Measurements from ENCODE around the gene ELMOD1.
"Not testable (repeated sequence)": the region's sequence is repeated elsewhere in the genome, so short reads cannot be mapped to it uniquely, and the experiment has no call there.

ELMOD1 gene

GRCh38 chr11:107567739-107568335 lies 23.1 kb upstream of the ELMOD1 start:
- no peak overlapping the region for H3K27ac Mint-ChIP-seq
- peaks cover 43% of the 10 kb centered on the region for H3K4me1 Mint-ChIP-seq
- no peak overlapping the region for H3K4me3 Mint-ChIP-seq
- H3K36me3 Mint-ChIP-seq (ENCODE audit: low read depth) = no peaks in the 10 kb centered on the region
- no peaks in the 10 kb centered on the region for H3K27me3 Mint-ChIP-seq
- no peaks in the 10 kb centered on the region for H3K9me3 Mint-ChIP-seq
- ATAC-seq = no peak
- no peak for DNase-seq

GRCh38 chr11:107570015-107570414 lies 20.9 kb upstream of the ELMOD1 start:
- ATAC-seq (no peak), DNase-seq (no peak)
- no peak overlapping the region for H3K4me3 Mint-ChIP-seq
- no peaks in the 10 kb centered on the region for H3K36me3 Mint-ChIP-seq (ENCODE audit: low read depth)
- no peaks in the 10 kb centered on the region for H3K9me3 Mint-ChIP-seq
- H3K27ac Mint-ChIP-seq = no peak overlapping the region
- H3K4me1 Mint-ChIP-seq = peaks cover 25% of the 10 kb centered on the region
- H3K27me3 Mint-ChIP-seq = no peaks in the 10 kb centered on the region

- Mint-ChIP-seq H3K36me3 (ENCODE audit: low read depth) (no peaks in the 10 kb centered on the region), H3K9me3 (no peaks in the 10 kb centered on the region), H3K4me3 (no peak overlapping the region), H3K27me3 (no peaks in the 10 kb centered on the region), H3K4me1 (no peaks in the 10 kb centered on the region), H3K27ac (no peak overlapping the region)
- DNase-seq (no peak), ATAC-seq (no peak)
These were observed 17.5 kb upstream of the ELMOD1 start for GRCh38 chr11:107573438-107573837.

- not testable (repeated sequence) for H3K27ac Mint-ChIP-seq; H3K36me3 Mint-ChIP-seq (ENCODE audit: low read depth); ATAC-seq; H3K4me3 Mint-ChIP-seq; H3K27me3 Mint-ChIP-seq; H3K9me3 Mint-ChIP-seq; H3K4me1 Mint-ChIP-seq
- DNase-seq = peak; percentile 61
These were observed 14.2 kb upstream of the ELMOD1 start for GRCh38 chr11:107576497-107577345.

- DNase-seq (no peak), ATAC-seq (no peak)
- H3K36me3 Mint-ChIP-seq (ENCODE audit: low read depth) = no peaks in the 10 kb centered on the region
- H3K9me3 Mint-ChIP-seq = peaks cover 4% of the 10 kb centered on the region
- no peaks in the 10 kb centered on the region for H3K4me1 Mint-ChIP-seq
- H3K4me3 Mint-ChIP-seq = no peak overlapping the region
- no peak overlapping the region for H3K27ac Mint-ChIP-seq
- peaks cover 3% of the 10 kb centered on the region for H3K27me3 Mint-ChIP-seq
These were observed 13.6 kb upstream of the ELMOD1 start for GRCh38 chr11:107577346-107577711.

- H3K27ac Mint-ChIP-seq; DNase-seq; H3K36me3 Mint-ChIP-seq (ENCODE audit: low read depth); ATAC-seq; H3K9me3 Mint-ChIP-seq; H3K27me3 Mint-ChIP-seq; H3K4me3 Mint-ChIP-seq; H3K4me1 Mint-ChIP-seq: not testable (repeated sequence)
These were observed 11.8 kb upstream of the ELMOD1 start for GRCh38 chr11:107579169-107579568.

- Mint-ChIP-seq H3K4me1 (no peaks in the 10 kb centered on the region), H3K27me3 (peaks cover 19% of the 10 kb centered on the region), H3K27ac (no peak overlapping the region)
These were observed 9.8 kb upstream of the ELMOD1 start for GRCh38 chr11:107581147-107581546.

GRCh38 chr11:107583629-107584195 lies 7.2 kb upstream of the ELMOD1 start:
- Mint-ChIP-seq H3K9me3 (peaks cover 4% of the 10 kb centered on the region), H3K27ac (no peak overlapping the region), H3K36me3 (ENCODE audit: low read depth) (no peaks in the 10 kb centered on the region), H3K4me3 (no peak overlapping the region), H3K4me1 (no peaks in the 10 kb centered on the region), H3K27me3 (peaks cover 43% of the 10 kb centered on the region)
- no peak for DNase-seq
- peak; percentile 81 for ATAC-seq

More at GRCh38 chr11:107581147-107581546, 9.8 kb upstream of the ELMOD1 start:
- H3K4me3 Mint-ChIP-seq = no peak overlapping the region
- ATAC-seq = no peak
- H3K9me3 Mint-ChIP-seq = peaks cover 4% of the 10 kb centered on the region
- no peak for DNase-seq
- no peaks in the 10 kb centered on the region for H3K36me3 Mint-ChIP-seq (ENCODE audit: low read depth)

- ATAC-seq = no peak
- H3K27me3 Mint-ChIP-seq = peaks cover 74% of the 10 kb centered on the region
- no peaks in the 10 kb centered on the region for H3K9me3 Mint-ChIP-seq
- no peak for DNase-seq
- H3K36me3 Mint-ChIP-seq (ENCODE audit: low read depth) = no peaks in the 10 kb centered on the region
- H3K27ac Mint-ChIP-seq = no peak overlapping the region
- no peak overlapping the region for H3K4me3 Mint-ChIP-seq
- H3K4me1 Mint-ChIP-seq = peaks cover 16% of the 10 kb centered on the region
These were observed 3.5 kb upstream of the ELMOD1 start for GRCh38 chr11:107587306-107587979.

GRCh38 chr11:107591378-107592230 lies 657 bp downstream of the ELMOD1 start:
- H3K27ac Mint-ChIP-seq = no peak overlapping the region
- peak; percentile 30 for DNase-seq

GRCh38 chr11:107592231-107592590 lies 1.3 kb downstream of the ELMOD1 start:
- H3K4me1 Mint-ChIP-seq = peaks cover 21% of the 10 kb centered on the region
- no peaks in the 10 kb centered on the region for H3K36me3 Mint-ChIP-seq (ENCODE audit: low read depth)
- no peak overlapping the region for H3K27ac Mint-ChIP-seq
- DNase-seq (no peak), ATAC-seq (no peak)
- H3K4me3 Mint-ChIP-seq = peak overlapping the region; percentile 82
- no peaks in the 10 kb centered on the region for H3K9me3 Mint-ChIP-seq
- H3K27me3 Mint-ChIP-seq = peaks cover 88% of the 10 kb centered on the region

More at GRCh38 chr11:107591378-107592230, 657 bp downstream of the ELMOD1 start:
- Mint-ChIP-seq H3K36me3 (ENCODE audit: low read depth) (no peaks in the 10 kb centered on the region), H3K9me3 (no peaks in the 10 kb centered on the region), H3K4me1 (peaks cover 21% of the 10 kb centered on the region), H3K4me3 (peak overlapping the region; percentile 82), H3K27me3 (peaks cover 88% of the 10 kb centered on the region)
- ATAC-seq = peak; percentile 87

GRCh38 chr11:107592813-107593212 lies 1.9 kb downstream of the ELMOD1 start:
- DNase-seq (no peak), ATAC-seq (no peak)
- Mint-ChIP-seq H3K27ac (no peak overlapping the region), H3K4me1 (peaks cover 21% of the 10 kb centered on the region), H3K27me3 (peaks cover 88% of the 10 kb centered on the region), H3K36me3 (ENCODE audit: low read depth) (no peaks in the 10 kb centered on the region), H3K9me3 (no peaks in the 10 kb centered on the region), H3K4me3 (peak overlapping the region; percentile 11)

- no peak for ATAC-seq
- Mint-ChIP-seq H3K9me3 (no peaks in the 10 kb centered on the region), H3K27ac (no peak overlapping the region), H3K36me3 (ENCODE audit: low read depth) (no peaks in the 10 kb centered on the region), H3K4me1 (peaks cover 21% of the 10 kb centered on the region), H3K4me3 (no peak overlapping the region), H3K27me3 (peaks cover 83% of the 10 kb centered on the region)
- no peak for DNase-seq
These were observed 3.0 kb downstream of the ELMOD1 start for GRCh38 chr11:107593951-107594350.

- DNase-seq (no peak), ATAC-seq (no peak)
- H3K4me3 Mint-ChIP-seq = no peak overlapping the region
- H3K4me1 Mint-ChIP-seq = peaks cover 19% of the 10 kb centered on the region
- no peak overlapping the region for H3K27ac Mint-ChIP-seq
- peaks cover 78% of the 10 kb centered on the region for H3K27me3 Mint-ChIP-seq
- H3K36me3 Mint-ChIP-seq (ENCODE audit: low read depth) = no peaks in the 10 kb centered on the region
- no peaks in the 10 kb centered on the region for H3K9me3 Mint-ChIP-seq
These were observed 3.8 kb downstream of the ELMOD1 start for GRCh38 chr11:107594736-107595135.

Measured in activated naive CD8-positive, alpha-beta T cell treated with anti-CD3 and anti-CD28 coated beads, Interleukin-2, amount 50 U/mL, for 24 hours (primary cell).